Umbilical cord (tissue), 2 donors: Measurements from ENCODE around the gene TAMM41. TPM values are rescaled to one million over a fixed set of nuclear protein-coding genes. Genes with fewer than 3 reads are reported as not detected.
"Not testable (repeated sequence)": the region's sequence is repeated elsewhere in the genome, so short reads cannot be mapped to it uniquely, and the experiment has no call there.

Experiments used
- DNase-seq: peaks from one replicate; pipeline ENCODE4 v3.0.0-alpha.2; 2015; ENCODE audit warnings: low spot score
- total RNA-seq: library from RNA; depleted of rRNA; stranded (reverse); fragments of >200 nt; gene quantifications from one replicate; pipeline ENCODE4 v1.2.3, GENCODE V29; 2014; ENCODE audit warnings: low replicate concordance; ENCODE audit not compliant: insufficient read depth

Gene TAMM41, protein sequence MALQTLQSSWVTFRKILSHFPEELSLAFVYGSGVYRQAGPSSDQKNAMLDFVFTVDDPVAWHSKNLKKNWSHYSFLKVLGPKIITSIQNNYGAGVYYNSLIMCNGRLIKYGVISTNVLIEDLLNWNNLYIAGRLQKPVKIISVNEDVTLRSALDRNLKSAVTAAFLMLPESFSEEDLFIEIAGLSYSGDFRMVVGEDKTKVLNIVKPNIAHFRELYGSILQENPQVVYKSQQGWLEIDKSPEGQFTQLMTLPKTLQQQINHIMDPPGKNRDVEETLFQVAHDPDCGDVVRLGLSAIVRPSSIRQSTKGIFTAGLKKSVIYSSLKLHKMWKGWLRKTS
- total RNA-seq, result 22.9 TPM

- DNase-seq, result peak; percentile 95
These were observed at the start of gene TAMM41 for GRCh38 chr3:11846281-11847266. TSS of gene TAMM41 (minus strand) at chr3:11846885. CDS start at chr3:11846636, 249 bp downstream.

GRCh38 chr3:11878837-11879236, 32.2 kb upstream of the TAMM41 start:
- no peak for DNase-seq

DNA sequence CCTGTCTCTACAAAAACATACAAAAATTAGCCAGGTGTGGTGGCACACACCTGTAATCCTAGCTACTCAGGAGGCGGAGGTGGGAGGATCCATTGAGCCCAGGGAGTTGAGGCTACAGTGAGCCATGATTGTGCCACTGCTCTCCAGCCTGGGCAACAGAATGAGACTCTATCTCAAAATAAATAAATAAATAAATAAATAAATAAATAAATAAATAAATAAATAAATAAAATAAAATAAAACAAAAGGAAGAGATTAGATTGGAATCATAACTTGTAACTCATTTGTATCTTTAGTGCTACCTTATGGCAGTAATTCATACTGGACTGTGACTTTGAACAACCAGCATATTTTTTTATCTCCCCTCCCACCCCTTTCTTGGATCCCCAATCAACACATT, 28.0 kb upstream of the TAMM41 start:
- not testable (repeated sequence) for DNase-seq

DNA sequence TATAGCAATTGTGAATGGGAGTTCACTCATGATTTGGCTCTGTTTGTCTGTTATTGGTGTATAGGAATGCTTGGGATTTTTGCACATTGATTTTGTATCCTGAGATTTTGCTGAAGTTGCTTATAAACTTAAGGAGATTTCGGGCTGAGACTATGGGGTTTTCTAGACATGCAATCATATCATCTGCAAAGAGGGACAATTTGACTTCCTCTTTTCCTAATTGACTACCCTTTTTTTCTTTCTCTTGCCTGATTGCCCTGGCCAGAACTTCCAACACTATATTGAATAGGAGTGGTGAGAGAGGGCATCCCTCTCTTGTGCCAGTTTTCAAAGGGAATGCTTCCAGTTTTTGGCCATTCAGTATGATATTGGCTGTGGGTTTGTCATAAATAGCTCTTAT, 17.1 kb upstream of the TAMM41 start:
- not testable (repeated sequence) for DNase-seq

DNA sequence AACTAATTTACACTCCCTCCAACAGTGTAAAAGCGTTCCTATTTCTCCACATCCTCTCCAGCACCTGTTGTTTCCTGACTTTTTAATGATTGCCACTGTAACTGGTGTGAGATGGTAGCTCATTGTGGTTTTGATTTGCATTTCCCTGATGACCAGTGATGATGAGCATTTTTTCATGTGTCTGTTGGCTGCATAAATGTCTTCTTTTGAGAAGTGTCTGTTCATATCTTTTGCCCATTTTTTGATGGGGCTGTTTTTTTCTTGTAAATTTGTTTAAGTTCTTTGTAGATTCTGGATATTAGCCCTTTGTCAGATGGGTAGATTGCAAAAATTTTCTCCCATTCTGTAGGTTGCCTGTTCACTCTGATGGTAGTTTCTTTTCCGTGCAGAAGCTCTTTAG, 15.9 kb upstream of the TAMM41 start:
- DNase-seq, result not testable (repeated sequence)

DNA sequence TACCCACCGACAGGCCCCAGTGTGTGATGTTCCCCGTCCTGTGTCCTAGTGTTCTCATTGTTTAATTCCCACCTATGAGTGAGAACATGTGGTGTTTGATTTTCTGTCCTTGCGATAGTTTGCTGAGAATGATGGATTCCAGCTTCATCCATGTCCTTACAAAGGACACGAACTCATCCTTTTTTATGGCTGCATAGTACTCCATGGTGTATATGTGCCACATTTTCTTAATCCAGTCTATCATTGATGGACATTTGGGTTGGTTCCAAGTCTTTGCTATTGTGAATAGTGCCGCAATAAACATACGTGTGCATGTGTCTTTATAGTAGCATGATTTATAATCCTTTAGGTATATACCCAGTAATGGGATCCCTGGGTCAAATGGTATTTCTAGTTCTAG, 15.5 kb upstream of the TAMM41 start:
- DNase-seq, result not testable (repeated sequence)

DNA sequence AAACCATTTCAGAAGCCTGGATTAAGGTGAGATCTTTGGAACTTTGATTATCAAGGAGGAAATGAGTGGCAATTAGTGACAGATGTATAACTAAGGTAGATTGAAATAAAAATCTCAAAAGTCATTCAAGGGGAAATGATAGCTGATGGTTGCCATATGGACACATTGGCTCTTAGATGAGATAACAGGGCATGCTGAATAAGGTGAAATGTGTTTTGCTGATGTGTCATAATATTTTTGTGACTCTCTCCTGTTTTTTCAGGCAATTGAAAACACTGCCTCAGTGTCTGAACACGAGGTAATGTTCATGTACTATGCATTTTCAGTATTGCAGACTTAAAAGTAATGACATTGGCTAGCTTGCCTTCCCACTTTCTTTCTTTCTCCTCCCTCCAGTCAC, 13.5 kb upstream of the TAMM41 start:
- not testable (repeated sequence) for DNase-seq

DNA sequence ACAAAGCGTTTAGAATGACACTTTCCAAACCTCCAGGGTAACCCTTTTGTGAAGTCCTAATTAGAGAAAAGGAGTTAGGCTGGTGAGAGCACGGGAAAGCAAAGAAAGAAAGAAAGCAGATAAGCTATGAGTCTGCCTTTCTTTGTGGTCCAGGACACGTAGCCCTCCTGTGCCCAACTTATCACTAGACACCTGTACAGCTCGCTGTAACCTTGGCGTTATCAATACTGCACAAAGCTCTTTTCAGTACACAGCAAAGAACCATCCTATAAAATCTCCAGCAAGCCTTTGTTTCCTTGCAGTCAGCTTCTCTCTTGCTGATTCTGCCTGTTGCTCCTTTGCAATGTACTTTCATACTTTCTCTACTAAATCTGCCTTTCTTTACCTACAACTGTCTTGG, 6.8 kb upstream of the TAMM41 start:
- DNase-seq, result no peak

DNA sequence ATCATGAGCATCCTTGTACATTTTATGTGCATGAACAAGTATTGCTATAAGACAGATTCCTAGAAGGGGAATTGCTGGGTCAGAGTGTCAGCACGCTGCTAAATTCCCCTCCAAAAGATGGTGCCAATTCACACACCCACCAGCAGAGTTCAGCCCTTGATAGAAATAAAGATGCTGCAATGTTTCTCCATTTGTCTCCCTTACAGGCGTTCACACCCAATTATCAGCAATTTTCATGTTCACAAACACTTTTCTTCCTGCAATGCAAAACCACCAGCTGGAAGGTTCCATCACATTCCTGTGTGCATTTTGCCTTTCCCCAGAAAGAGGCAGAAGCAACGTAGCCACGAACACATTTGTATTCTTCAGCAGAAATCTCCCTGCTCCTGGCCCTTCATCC, 3.3 kb upstream of the TAMM41 start:
- DNase-seq, result no peak

DNA sequence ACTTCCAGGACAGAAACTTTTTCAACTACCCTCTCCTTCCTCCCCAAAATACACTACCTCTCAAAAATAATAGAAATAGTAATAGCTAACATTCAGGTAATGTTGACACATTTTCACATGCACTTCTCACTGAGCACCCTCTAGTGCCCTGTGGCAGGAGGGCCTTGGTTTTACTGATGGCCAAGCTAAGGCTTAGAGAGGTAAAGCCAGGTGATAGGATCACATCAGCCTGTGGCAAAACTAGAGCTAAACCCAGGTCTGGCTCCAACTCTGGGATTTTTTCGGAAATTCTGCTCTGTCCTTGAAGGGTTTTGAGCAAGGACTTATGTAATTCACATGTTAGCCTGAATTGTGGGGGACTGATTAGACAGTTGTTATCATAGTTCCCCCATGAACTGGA, 922 bp upstream of the TAMM41 start:
- no peak for DNase-seq

DNA sequence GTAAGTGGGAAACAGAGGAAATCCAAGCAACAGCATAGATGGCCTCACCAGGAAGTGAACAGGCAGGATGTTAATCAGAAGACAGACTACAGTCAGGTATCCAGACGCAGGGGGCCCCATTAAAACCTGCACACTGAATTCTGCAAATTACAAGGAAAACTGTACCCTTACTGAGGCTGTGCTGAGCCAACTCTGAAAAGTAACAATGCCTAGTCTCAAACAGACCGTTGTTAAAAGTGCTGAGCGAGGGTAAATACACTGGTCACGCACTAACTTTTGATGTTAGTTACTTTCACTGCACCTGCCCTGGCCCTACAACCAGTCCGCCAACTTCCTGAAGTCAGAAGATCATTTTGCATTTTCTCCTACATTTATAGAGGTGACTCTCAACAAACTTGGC, 1.0 kb downstream of the TAMM41 start:
- no peak for DNase-seq

DNA sequence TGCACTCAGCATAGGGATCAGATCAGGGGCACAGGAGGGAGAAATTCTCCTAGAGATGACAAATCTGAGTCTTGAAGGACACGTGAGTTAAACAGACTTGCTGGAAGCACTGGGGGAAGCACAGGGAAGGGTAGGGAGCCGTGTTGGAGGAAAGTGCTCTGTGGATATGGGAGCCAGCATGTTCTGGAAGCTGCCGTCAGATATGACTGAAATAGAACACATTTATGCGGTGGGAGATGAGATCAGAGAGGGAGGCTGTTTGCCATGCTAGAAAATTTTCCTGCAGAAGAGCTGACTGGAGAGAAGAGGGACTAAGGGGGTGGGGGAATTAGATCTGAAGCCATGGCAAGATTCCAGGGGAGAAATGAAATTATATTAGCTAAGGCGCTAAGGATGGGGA, 1.8 kb downstream of the TAMM41 start:
- DNase-seq, result no peak

DNA sequence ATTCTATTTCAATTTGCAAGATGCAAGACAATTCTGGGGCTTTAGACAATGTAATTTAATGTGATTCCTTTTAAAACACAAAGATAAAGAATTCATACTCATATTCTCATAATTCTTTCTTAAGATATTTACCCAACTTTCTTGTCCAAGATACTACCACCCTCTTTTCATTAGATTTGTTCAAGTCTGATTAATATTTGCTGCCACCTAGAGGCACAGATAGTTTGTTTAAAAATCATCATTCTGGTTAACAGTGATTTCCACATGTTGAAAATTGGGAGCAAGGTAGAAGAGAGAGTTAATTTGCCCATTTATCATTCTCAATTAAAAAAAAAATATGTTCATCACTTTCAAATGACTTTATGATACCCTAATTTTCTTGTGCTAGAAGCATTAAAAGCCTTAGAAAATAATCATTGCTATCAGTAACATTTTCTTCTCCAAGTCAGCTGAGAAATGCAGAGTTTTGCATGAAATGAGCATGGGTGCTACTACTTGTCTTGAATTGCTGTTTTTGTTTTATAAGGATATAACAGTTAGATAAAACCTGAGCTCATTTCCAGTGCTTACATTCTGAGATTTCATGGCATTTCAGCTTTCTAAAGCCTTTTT, 11.6 kb downstream of the TAMM41 start:
- peak; percentile 42 for DNase-seq

- peak; percentile 7 for DNase-seq
These were observed 13.4 kb downstream of the TAMM41 start for GRCh38 chr3:11832981-11833905.

GRCh38 chr3:11829416-11829815, 17.3 kb downstream of the TAMM41 start:
- no peak for DNase-seq

DNA sequence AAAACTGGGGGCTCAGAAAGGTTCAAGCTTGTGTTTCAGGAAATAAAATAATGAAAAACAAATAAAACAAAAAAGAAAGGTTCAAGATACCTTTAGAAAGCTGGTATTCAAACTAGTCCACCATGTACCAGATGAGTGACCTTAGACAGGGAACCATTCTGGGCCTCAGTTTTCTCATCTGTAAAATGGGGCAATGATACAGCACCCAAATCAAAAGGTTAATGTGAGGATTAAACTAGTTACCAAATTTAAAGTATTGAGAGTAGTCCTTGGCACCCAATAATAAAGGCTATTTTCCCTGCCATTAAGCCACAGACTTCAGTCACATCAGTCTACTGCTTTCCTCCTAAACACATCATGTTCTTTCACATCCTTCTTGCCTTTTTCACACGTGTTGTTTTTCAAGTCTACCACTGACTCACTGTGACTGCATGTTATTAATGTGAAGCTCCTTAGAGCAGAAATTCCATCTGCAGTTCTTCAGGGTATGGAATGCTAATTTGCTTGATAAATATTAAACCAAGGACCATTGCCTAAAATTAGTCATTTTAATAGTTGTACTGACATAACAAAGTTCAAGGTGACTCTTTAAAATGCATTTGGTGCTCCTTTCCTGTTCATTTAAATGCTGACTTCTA, 19.9 kb downstream of the TAMM41 start:
- DNase-seq, result no peak

DNA sequence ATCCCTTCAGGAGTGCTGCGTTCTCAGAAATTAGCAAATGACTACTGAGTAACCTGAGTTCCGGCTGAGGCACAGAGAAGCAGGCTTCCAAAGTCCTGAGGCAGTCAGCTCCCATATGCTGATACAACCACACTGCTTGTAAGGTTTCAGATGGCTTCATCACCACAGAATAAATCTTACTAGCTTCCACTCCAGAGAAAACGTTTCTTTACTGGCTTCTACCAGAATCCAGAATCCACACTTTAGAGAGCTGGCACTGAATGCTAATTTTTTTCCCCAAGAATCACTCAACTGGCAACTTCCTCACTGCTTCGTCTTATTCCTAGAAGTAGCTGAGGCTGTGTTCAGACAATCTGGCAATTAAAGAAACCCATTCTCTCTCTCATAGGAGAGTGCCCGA, 21.4 kb downstream of the TAMM41 start:
- DNase-seq, result no peak

DNA sequence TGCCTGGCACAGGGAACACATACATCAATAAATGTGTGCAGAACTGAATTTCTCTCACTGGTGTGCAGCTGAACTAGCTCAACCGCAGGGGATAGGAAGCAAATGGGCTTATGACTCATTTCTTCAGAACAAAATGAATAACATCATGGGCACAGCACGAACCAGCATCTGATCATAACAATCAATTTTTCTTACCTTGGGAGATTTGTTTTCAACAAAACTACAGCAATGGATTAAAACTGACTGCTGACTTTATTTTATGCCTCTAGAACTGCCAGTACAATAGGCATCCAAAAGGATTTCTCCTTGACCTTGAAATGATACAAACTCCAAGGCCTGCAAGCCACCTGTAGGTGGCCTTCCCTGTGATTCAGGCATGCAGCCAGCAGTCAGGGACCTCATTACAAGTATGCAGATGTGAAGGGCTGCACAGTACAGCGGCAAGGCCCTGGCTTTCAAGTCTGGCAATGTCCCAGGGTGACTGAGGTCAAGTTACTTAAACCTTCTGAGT, 26.1 kb downstream of the TAMM41 start:
- DNase-seq, result no peak

- no peak for DNase-seq
These were observed 27.5 kb downstream of the TAMM41 start for GRCh38 chr3:11819146-11819689.

GRCh38 chr3:11818033-11818432, 28.7 kb downstream of the TAMM41 start:
- peak; percentile 26 for DNase-seq
